VCaP (cell line): ENCODE measurements around the gene GRIN2B.
A peak's percentile ranks its signal among the peaks of the same experiment; 100 is the strongest.

Experiments used
- H3K27ac ChIP-seq: fragments of 450-650 bp; 2 replicates; pipeline ENCODE4 v1.5.1; 2017
- CTCF ChIP-seq: fragments of 450-650 bp; conservative IDR thresholded peaks from 2 replicates; pipeline ENCODE4 v1.5.1; 2017; ENCODE audit warnings: mild to moderate bottlenecking, moderate library complexity

GRIN2B gene

GRCh38 chr12:13992106-13992505 is 10.7 kb upstream of the GRIN2B start:
- TF ChIP-seq CTCF = no peak
- H3K27ac ChIP-seq = no peak overlapping the region

- TF ChIP-seq CTCF = no peak
- H3K27ac ChIP-seq = no peak overlapping the region
Measured at GRCh38 chr12:13986031-13986430, 4.6 kb upstream of the GRIN2B start.

- TF ChIP-seq CTCF = 0 out of 2 replicates have a peak, but pooled peaks have one; percentile 16
- no peak overlapping the region for H3K27ac ChIP-seq
Measured at GRCh38 chr12:13981990-13982389, 588 bp upstream of the GRIN2B start.

- TF ChIP-seq CTCF = no peak
- no peak overlapping the region for H3K27ac ChIP-seq
Measured at GRCh38 chr12:13980538-13981295, 685 bp downstream of the GRIN2B start.

- no peak overlapping the region for H3K27ac ChIP-seq
- no peak for TF ChIP-seq CTCF
Measured at GRCh38 chr12:13979772-13980378, 1.5 kb downstream of the GRIN2B start.

GRCh38 chr12:13978876-13979275 is 2.5 kb downstream of the GRIN2B start:
- no peak overlapping the region for H3K27ac ChIP-seq
- TF ChIP-seq CTCF = no peak

GRCh38 chr12:13976880-13977279 is 4.5 kb downstream of the GRIN2B start:
- TF ChIP-seq CTCF = no peak
- no peak overlapping the region for H3K27ac ChIP-seq
